MCF 10A (cell line): ENCODE measurements around the gene PRKAR1B. TPM values are rescaled to one million over a fixed set of nuclear protein-coding genes. Genes with fewer than 3 reads are reported as not detected.

Source experiments
- BruUV-seq: library from RNA; stranded (reverse); fragments of 400-500 nt; replicated peaks from 2 replicates; lab custom pipeline; 2021; lab: Mats Ljungman, UMichigan
- CTCF ChIA-PET: fragments of 300-600 bp; sonication (Branson Sonifier 250); formaldehyde crosslinking; extraction: SDS; loops from one replicate; lab custom pipeline; 2021; ENCODE audit warnings: antibody characterized with exemption, inconsistent platforms; lab: Yijun Ruan, JAX
- POLR2A ChIA-PET: fragments of 300-600, 350-650 bp; sonication (Branson Sonifier 250); formaldehyde crosslinking; extraction: SDS; loops from one replicate; lab custom pipeline; 2020; ENCODE audit warnings: antibody characterized with exemption, inconsistent platforms; lab: Yijun Ruan, JAX
- DNase-seq: peaks from one replicate; pipeline ENCODE4 v3.0.0-alpha.2; 2018; ENCODE audit not compliant: unreplicated experiment
- H3K27ac Mint-ChIP-seq: one replicate; pipeline ENCODE4 v1.8.0; 2022; ENCODE audit warnings: mild to moderate bottlenecking, low read depth, mixed read lengths; ENCODE audit not compliant: unreplicated experiment
- H3K27me3 Mint-ChIP-seq: one replicate; pipeline ENCODE4 v1.8.0; 2022; ENCODE audit warnings: mixed read lengths; ENCODE audit not compliant: insufficient read depth, unreplicated experiment
- H3K36me3 Mint-ChIP-seq: one replicate; pipeline ENCODE4 v1.8.0; 2022; ENCODE audit warnings: mild to moderate bottlenecking, moderate library complexity, mixed read lengths; ENCODE audit not compliant: insufficient read depth, unreplicated experiment
- H3K4me1 Mint-ChIP-seq: one replicate; pipeline ENCODE4 v1.8.0; 2022; ENCODE audit warnings: mixed read lengths; ENCODE audit not compliant: insufficient read depth, unreplicated experiment
- H3K4me3 Mint-ChIP-seq: one replicate; pipeline ENCODE4 v1.8.0; 2022; ENCODE audit warnings: mild to moderate bottlenecking, moderate library complexity, mixed read lengths; ENCODE audit not compliant: unreplicated experiment
- H3K9me3 Mint-ChIP-seq: one replicate; pipeline ENCODE4 v1.8.0; 2022; ENCODE audit warnings: mixed read lengths; ENCODE audit not compliant: unreplicated experiment
- intact Hi-C: fragments of 100-400 bp; cut with micrococcal nuclease; formaldehyde crosslinking; loops from 2 replicates; pipeline ENCODE4 v1.14.1; 2022
- total RNA-seq: library from RNA; stranded (reverse); gene quantifications from 2 replicates; pipeline ENCODE4 v1.2.3, GENCODE V29; 2022
- TF ChIP-seq, protein P1 (sequence below): fragments of 200-600 bp; IDR thresholded peaks from one replicate; pipeline ENCODE4 v1.8.0; 2022; ENCODE audit warnings: antibody characterized with exemption, mild to moderate bottlenecking; ENCODE audit not compliant: unreplicated experiment

The PRKAR1B gene
- total RNA-seq, 1 experiment from 2014 or later, result 31.5 TPM

DNA sequence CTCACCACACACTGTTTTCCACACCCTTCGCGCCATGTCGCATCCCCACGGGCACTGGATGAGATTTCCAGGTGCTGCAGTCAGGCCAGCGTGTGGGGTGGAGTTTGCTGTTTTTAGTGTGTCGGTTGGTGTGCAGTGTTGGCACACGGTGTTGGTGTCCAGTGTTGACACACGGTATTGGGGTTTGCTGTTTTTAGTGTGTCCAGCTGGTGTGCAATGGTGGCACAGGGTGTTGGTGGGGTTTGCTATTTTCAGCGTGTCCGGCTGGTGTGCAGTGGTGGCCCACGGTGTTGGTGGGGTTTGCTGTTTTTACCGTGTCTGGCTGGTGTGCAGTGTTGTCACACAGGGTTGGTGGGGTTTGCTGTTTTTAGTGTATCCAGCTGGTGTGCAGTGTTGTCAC, 20.1 kb upstream of the PRKAR1B start:
- Mint-ChIP-seq H3K27ac (no peak overlapping the region), H3K27me3 (no peaks in the 10 kb centered on the region), H3K4me3 (no peak overlapping the region), H3K9me3 (no peaks in the 10 kb centered on the region), H3K36me3 (peaks cover 29% of the 10 kb centered on the region), H3K4me1 (no peaks in the 10 kb centered on the region)
- BruUV-seq, result no TSS peak
- intact Hi-C loops, result no loop called here
- ChIA-PET CTCF (no interaction called here), POLR2A (no interaction called here)
- TF ChIP-seq, protein P1, sequence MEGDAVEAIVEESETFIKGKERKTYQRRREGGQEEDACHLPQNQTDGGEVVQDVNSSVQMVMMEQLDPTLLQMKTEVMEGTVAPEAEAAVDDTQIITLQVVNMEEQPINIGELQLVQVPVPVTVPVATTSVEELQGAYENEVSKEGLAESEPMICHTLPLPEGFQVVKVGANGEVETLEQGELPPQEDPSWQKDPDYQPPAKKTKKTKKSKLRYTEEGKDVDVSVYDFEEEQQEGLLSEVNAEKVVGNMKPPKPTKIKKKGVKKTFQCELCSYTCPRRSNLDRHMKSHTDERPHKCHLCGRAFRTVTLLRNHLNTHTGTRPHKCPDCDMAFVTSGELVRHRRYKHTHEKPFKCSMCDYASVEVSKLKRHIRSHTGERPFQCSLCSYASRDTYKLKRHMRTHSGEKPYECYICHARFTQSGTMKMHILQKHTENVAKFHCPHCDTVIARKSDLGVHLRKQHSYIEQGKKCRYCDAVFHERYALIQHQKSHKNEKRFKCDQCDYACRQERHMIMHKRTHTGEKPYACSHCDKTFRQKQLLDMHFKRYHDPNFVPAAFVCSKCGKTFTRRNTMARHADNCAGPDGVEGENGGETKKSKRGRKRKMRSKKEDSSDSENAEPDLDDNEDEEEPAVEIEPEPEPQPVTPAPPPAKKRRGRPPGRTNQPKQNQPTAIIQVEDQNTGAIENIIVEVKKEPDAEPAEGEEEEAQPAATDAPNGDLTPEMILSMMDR, result no peak
- DNase-seq, result no peak

DNA sequence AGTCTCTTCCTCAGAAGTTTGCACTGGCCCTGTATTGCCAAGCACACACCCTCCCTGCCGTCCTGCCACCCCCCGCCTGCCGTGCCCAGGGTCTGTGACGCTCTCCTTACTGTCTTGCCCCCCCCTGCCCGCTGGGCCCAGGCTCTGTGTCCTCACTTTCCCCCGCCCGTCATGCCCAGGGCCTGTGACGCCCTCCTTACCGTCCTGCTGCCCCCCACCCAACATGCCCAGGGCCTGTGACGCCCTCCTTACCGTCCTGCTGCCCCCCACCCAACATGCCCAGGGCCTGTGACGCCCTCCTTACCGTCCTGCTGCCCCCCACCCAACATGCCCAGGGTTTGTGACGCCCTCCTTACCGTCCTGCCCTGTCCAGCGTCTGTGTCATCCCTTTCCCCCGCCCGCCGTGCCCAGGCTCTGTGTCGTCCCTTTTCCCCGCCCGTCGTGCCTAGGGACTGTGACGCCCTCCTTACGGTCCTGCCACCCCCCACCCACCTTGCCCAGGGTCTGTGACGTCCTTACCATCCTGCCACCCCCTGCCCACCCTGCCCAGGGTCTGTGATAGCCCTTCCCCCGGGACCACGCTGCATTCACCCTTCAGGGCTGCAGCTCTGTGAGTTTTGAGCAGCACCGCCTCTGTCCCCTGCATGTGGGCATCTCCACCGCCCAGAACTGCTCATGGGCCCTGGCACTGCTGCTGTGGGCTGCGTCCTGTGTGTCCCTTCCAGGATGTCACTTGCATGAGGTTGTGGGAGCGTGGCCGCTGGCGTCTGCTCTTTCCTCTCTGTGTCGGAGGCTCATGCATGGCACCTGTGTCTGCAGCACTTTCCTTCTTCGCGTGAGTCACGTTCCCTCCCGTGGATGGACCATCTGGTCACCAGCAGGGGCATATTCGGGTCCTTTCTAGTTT, 19.3 kb upstream of the PRKAR1B start:
- CTCF ChIA-PET, result no interaction called here
- Mint-ChIP-seq H3K36me3 (peaks cover 22% of the 10 kb centered on the region), H3K27ac (no peak overlapping the region), H3K27me3 (no peaks in the 10 kb centered on the region), H3K4me1 (no peaks in the 10 kb centered on the region), H3K4me3 (no peak overlapping the region), H3K9me3 (no peaks in the 10 kb centered on the region)
- POLR2A ChIA-PET, result no interaction called here
- BruUV-seq, result no TSS peak
- no peak for DNase-seq
- intact Hi-C loops, result no loop called here
- TF ChIP-seq, protein P1, result no peak

DNA sequence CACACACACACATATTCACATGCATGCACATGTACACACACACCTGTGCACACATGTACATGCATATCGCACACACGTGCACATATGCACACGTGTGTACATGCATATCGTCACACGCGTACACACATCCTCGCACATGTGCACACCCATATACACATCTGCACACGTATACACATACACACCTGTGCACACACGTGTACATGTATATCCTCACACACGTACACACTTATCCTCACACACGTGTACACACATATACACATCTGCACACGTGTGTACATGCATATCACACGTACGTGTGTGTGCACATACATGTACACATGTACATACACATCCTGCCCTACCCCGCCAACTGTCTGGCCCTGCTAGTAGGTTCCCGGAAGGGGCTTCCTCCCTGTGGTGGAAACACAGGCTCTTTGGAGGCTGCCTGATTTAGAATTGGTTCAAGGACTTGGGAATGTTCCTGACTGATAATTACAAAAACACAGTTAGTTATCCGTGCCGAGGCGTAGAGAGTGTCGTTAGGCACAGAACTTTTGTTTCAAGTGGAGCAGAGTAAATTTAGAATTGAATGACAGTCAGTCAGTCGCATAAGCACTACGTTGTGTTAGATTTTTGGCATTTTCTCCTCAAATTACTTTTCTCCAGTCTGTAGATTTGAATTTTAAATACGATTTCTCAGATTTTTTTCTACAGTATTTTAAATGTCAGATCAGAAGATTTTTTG, 18.5 kb upstream of the PRKAR1B start:
- H3K4me1 Mint-ChIP-seq, result no peaks in the 10 kb centered on the region
- H3K36me3 Mint-ChIP-seq, result peaks cover 28% of the 10 kb centered on the region

More for the DNA sequence above, 18.5 kb upstream of the PRKAR1B start:
- CTCF ChIA-PET, result no interaction called here
- no peak for DNase-seq
- H3K27ac Mint-ChIP-seq, result no peak overlapping the region
- TF ChIP-seq, protein P1, result no peak
- POLR2A ChIA-PET, result no interaction called here
- H3K27me3 Mint-ChIP-seq, result no peaks in the 10 kb centered on the region
- no peak overlapping the region for H3K4me3 Mint-ChIP-seq
- intact Hi-C loops, result no loop called here
- no peaks in the 10 kb centered on the region for H3K9me3 Mint-ChIP-seq
- no TSS peak for BruUV-seq
